ENCODE results near the gene ZNF609. TPM values are rescaled to one million over a fixed set of nuclear protein-coding genes. Genes with fewer than 3 reads are reported as not detected.
A peak's percentile ranks its signal among the peaks of the same experiment; 100 is the strongest.

The ZNF609 gene
- total RNA-seq, 2 donors from 2014 or later = 13.4 to 23.7 TPM

DNA sequence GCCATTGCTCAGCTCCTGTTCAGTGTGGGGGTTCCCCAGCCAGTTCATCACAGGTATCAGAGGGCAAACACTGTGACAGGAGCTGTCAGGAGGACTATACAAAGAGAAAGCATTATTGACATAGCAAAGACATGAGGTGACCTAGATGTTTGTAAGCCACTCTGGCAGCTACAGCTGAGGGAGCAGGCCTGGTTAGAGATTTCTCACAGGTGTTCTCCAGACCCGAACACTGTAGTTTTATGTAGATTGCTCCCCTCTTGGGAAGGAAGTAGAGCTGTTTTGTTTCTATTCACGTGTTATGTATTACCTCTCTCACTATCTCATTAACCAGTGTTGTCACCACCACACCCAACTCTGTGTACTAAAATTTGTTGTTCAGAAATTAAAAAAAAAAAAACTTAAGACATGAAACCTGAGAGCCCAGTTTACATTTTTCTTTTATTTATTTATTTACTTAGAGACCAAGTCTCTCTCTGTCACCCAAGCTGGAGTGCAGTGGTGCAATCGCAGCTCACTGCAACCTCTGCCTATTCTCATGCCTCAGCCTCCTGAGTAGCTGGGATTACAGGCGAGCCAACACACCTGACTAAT, 191.3 kb downstream of the ZNF609 start:
- H3K4me3 ChIP-seq = no peak overlapping the region
- H3K4me1 ChIP-seq = no peaks in the 10 kb centered on the region
- no peaks in the 10 kb centered on the region for H3K9me3 ChIP-seq
- TF ChIP-seq CTCF (IDR thresholded peaks at IDR 0.05) = no peak
- no peak overlapping the region for H3K27ac ChIP-seq
- DNase-seq (ENCODE audit: low spot score) = no peak
- no peaks in the 10 kb centered on the region for H3K27me3 ChIP-seq
- H3K36me3 ChIP-seq = no peaks in the 10 kb centered on the region

GRCh38 chr15:64653757-64654156, 193.4 kb downstream of the ZNF609 start:
- H3K27me3 ChIP-seq = no peaks in the 10 kb centered on the region
- no peaks in the 10 kb centered on the region for H3K9me3 ChIP-seq
- DNase-seq (ENCODE audit: low spot score) = no peak
- peak in 1 of 2 donors; percentile 61 for TF ChIP-seq CTCF (IDR thresholded peaks at IDR 0.05)
- no peak overlapping the region for H3K27ac ChIP-seq
- H3K36me3 ChIP-seq = no peaks in the 10 kb centered on the region
- H3K4me1 ChIP-seq = no peaks in the 10 kb centered on the region
- H3K4me3 ChIP-seq = no peak overlapping the region

GRCh38 chr15:64656508-64656907, 196.1 kb downstream of the ZNF609 start:
- no peak for TF ChIP-seq CTCF (IDR thresholded peaks at IDR 0.05)
- DNase-seq (ENCODE audit: low spot score) = no peak
- no peak overlapping the region for H3K4me3 ChIP-seq
- no peaks in the 10 kb centered on the region for H3K27me3 ChIP-seq
- H3K27ac ChIP-seq = no peak overlapping the region
- no peaks in the 10 kb centered on the region for H3K9me3 ChIP-seq
- no peaks in the 10 kb centered on the region for H3K4me1 ChIP-seq
- H3K36me3 ChIP-seq = no peaks in the 10 kb centered on the region

DNA sequence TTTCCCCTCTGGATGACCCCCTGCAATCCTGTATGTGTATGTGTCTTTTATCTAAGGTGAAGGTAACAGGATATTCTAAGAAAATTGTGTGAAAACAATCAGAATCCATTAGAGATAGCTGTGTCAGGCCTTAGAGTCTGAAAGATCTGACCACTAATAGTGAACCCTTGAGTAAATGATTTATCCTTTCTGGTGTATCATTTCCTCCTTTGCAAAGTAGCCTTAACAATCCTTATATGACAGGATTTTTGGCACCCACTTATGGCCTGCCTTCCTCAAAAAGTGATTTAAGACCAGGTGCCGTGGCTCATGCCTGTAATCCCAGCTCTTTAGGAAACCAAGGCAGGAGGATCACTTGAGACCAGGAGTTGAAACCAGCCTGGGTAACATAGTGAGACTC, 204.8 kb downstream of the ZNF609 start:
- no peaks in the 10 kb centered on the region for H3K4me1 ChIP-seq
- no peak for DNase-seq (ENCODE audit: low spot score)
- H3K27me3 ChIP-seq = no peaks in the 10 kb centered on the region
- no peak overlapping the region for H3K4me3 ChIP-seq
- TF ChIP-seq CTCF (IDR thresholded peaks at IDR 0.05) = no peak
- no peaks in the 10 kb centered on the region for H3K9me3 ChIP-seq
- H3K36me3 ChIP-seq = peaks cover under 1% of the 10 kb centered on the region
- H3K27ac ChIP-seq = no peak overlapping the region

GRCh38 chr15:64667736-64668161, 207.4 kb downstream of the ZNF609 start:
- H3K4me1 ChIP-seq = no peaks in the 10 kb centered on the region
- H3K27ac ChIP-seq = no peak overlapping the region
- no peaks in the 10 kb centered on the region for H3K27me3 ChIP-seq
- TF ChIP-seq CTCF (IDR thresholded peaks at IDR 0.05) = no peak
- H3K36me3 ChIP-seq = peaks cover 4% of the 10 kb centered on the region
- H3K4me3 ChIP-seq = no peak overlapping the region
- H3K9me3 ChIP-seq = no peaks in the 10 kb centered on the region
- DNase-seq (ENCODE audit: low spot score) = no peak

GRCh38 chr15:64673866-64674265, 213.5 kb downstream of the ZNF609 start:
- no peak overlapping the region for H3K27ac ChIP-seq
- no peak for DNase-seq (ENCODE audit: low spot score)
- H3K36me3 ChIP-seq = peaks cover 26% of the 10 kb centered on the region
- no peaks in the 10 kb centered on the region for H3K9me3 ChIP-seq
- no peaks in the 10 kb centered on the region for H3K4me1 ChIP-seq
- H3K4me3 ChIP-seq = no peak overlapping the region
- TF ChIP-seq CTCF (IDR thresholded peaks at IDR 0.05) = no peak
- H3K27me3 ChIP-seq = no peaks in the 10 kb centered on the region
